NOMO-1 treated with dmso at 0.1 percent for 144 hours (cell line): ENCODE measurements around the gene PPP1R16B.

Experiments
- DNase-seq: peaks from one replicate; lab custom pipeline; 2025; ENCODE audit not compliant: unreplicated experiment; lab: John Stamatoyannopoulos, UW

The PPP1R16B gene

DNA sequence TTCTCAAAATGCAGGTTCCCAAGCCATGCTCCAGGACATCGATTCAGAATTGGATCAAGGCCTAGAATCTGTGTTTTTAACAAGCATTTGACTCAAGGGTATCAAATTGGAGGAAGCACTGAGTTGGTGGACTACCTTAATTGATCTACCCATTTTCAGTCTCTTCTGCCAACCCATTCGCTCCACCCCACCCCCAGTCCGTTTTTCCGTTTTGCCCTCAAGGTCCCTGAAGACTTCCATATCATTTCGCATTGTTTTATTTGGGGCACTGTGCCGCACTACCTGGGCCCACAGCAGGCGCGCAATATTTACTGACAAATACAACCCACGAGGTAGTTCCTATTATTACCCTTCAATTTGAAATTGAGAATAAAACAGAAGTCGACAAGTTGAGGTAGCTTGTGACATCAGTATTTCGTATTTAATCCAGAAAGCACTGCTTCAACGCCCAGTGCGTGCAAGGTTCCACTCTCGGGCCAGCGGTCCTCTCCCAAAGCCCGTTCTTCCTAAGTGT is 156.1 kb downstream of the PPP1R16B start:
- DNase-seq: no peak

DNA sequence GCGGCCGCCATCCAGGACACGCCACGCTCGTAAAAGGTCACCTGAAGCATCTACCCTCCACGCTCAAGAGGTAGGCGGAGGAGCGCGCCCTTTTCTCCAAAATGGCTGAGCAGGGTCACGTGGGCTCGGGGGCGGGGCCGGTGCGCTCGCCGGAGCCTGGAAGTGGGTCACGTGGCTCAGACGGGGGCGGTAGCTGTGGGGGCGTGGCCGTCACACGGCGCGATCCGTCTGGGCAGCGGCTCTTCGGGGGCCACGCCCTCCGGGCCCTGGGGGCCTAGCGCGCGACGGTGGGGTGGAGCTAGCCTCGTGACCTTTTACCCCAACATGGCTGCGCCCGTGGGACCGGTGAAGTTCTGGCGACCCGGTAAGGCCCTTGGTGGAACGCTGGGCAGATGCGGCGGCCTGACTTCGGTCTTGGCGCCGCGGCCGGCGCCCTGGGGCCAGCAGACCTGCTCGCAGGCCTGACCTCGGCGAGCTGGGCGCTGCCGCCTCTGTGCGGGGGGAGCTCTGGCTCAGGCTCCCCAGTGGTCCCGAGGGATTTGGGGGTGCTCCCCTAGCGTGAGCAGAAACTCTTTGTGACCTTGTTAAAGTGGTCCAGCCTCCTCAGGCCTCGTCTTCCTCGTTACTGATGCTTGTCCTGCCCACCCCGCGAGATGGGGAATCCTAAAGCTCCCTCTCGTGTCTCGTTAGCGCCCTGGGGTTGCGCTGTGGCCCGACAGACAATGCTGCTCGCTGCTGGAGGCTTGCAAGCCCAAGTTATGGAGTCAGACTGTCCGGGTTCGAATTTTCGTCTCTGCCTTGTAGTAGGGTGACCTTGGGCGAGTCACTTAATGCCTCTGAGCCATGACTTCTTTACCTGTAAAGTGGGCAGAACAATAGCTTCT is 156.8 kb downstream of the PPP1R16B start, which contains the start of gene DHX35:
Gene DHX35, plus strand, starts transcription at position 301 of the 884 bp plus-strand sequence. Its CDS starts 24 bp downstream, at position 325.
- peak; percentile 97 for DNase-seq

DNA sequence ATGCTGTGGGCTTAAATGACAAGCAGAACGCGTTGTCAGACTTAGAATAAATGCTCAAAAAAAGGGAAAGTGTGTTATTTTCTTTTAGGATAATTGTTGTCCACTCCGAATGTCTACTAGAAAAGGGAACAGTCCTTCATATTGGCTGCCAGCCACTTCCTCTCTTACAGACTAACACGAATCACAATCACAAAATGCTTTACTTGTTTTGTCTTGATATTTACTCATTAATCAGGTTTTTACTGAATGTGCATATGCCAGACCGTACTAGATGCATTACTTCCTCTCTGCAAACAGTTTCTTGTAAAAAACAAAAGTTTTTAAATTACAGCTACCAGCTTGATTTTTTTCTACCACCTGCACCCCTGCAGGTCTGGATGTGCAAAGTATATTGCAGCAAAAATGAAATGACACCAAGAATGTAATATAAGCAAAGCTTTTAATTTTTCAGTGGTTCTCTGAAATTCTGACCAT is 157.5 kb downstream of the PPP1R16B start:
- DNase-seq: no peak

DNA sequence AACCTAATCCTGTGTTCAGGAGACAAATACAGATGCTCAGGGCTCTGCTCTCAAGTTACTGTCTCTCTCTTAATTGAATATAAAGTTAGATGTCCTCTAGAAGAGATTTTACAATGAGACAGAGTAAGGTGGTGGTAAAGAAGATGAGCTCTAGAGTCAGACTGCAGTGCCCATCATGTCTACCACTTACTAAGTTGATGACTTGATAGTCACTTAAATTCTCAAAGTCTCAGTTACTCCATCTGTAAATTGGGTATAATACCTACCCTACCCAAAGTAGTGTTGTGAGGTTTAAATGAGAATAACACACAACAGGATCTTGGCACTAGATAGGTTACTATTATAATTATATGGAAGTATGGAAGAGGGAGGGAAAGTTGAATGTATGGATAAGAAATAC is 158.2 kb downstream of the PPP1R16B start:
- DNase-seq: no peak

DNA sequence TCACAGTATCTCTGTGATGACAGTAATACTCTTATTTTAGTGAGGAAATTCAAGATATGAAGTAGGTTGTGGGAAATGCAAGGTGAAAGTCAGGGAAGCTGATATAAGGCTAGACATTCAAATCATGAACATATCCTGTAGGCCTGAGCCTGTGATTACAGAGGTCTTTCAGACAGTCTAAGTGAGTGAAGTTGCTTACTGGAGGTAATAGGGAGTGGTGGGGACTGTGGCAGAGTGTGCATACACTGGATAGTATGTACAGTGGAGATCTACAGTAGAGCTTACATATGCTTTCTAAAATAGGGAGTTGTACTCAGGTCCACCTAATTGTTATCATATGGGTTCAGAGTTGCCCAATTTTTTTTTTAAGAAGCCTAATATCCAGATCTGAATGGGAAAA is 159.8 kb downstream of the PPP1R16B start:
- no peak for DNase-seq

DNA sequence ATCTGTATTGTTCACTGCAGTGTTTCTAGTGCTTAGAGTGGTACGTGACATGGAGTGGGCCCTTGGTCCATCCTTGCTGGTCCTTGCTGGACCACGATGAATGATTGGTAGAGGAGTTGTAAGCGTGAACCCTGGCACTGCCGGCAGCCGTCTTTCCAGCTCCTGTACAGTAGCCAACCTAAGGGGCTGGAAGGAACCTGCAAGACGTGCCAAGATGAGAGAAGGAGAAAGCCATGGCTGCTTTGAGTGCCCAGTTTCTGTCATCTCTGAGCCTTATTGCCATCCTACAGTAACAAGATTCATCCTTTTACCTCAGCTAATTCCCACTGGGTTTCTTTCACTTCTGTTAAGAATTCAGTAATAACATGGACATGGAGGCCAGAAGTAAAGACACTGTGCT is 162.6 kb downstream of the PPP1R16B start:
- no peak for DNase-seq

DNA sequence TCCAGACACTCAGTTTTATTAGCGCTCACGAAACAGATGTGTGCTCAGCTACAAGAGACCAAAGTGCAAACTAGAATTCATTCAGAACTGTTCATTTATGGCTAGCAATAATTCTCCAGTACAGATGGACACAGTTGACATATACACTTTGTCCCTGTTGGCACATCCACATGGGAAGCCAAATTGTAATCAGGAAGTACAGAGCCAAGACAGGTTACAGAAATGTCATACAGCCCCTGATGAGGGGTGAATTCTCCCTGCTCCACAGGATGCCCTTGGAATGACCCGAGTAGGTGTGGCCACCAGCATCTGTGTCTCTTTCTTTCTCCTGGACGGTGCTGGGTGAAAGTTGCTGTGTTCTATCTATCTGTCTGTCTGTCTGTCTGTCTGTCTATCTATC is 164.2 kb downstream of the PPP1R16B start:
- DNase-seq: no peak

DNA sequence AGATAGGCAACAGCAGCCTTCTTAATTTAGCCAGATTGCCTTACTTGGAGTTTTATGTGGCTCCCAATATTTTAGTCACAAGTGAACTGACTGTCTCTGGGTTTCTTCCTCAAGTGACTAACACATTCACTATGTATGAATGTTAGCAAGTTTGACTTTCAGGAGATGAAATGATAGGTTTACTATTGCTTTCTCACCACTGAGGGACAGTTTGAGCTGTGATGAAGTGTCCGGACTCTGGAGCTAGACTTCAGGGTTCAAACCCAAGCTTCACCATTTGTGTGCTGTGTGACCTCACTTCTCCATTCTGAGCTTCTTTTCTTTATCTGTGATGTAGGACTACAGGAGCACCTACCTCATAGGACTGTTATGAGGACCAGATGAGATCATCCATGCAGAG is 164.8 kb downstream of the PPP1R16B start:
- no peak for DNase-seq
